K562 treated with DMSO at 1 percent for 12 hours (cell line): ENCODE measurements around the gene PPP6R1. TPM values are rescaled to one million over a fixed set of nuclear protein-coding genes. Genes with fewer than 3 reads are reported as not detected.

Experiments used
- total RNA-seq: library from RNA; unstranded; fragments of 300-600 nt; gene quantifications from 2 replicates; pipeline ENCODE4 v1.2.3, GENCODE V29; 2022; ENCODE audit not compliant: insufficient read depth

The PPP6R1 gene
- 46.2 and 90.6 TPM in 2 replicates for total RNA-seq

DNA sequence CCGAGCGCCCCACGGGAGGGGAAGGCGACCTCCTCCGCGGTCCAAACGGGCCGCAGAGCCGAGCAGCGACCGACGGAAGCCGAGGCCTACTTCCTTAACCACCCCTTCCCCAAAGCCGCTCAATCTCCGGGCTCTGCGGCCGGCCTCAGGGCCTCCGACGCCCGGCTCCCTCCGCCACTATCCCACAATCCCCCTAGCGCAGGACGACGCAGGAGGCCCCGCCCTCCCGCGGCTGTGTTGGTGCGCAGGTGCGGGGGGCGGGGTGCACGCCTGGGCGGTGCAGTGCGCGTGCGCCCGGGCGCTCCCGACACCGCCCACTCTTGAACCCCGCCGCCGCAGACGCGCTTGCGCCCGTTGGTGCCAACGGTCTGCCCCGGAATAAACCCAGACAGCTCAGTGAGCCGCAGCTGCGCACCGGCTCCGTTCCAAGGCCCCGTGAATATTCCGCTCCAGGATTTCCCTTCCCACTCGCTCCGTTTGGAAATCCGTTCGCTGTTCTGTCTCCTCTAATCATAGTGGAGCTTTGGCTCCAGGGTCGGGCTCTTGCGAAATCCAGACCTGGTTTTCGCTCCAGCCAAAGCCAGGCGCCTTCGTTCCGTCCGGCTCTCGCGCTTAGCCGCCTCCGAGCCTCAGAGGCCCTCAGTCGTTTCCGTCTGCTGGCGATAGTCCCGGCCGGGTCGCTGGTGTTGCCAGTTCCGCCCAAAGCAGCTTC lies at the start of gene PPP6R1:
TSS of gene PPP6R1 (minus strand) at position 190 of the 712 bp plus-strand sequence. CDS start 11,914 bp downstream, outside the sequence.

GRCh38 chr19:55283548-55284377 lies 24.9 kb upstream of the PPP6R1 start, which contains the start of gene BRSK1:
BRSK1 (plus strand) TSS chr19:55283997; CDS start chr19:55284443, 446 bp downstream.

GRCh38 chr19:55279770-55280643 lies 21.2 kb upstream of the PPP6R1 start, which contains the start of gene HSPBP1:
HSPBP1 (minus strand) TSS chr19:55280110; CDS start chr19:55279608, 502 bp downstream.

GRCh38 chr19:55228403-55229031 lies 30.3 kb downstream of the PPP6R1 start, which contains the start of gene TMEM86B:
TMEM86B (minus strand) TSS chr19:55228763; CDS start chr19:55228741, 22 bp downstream.

GRCh38 chr19:55208880-55209692 lies 49.7 kb downstream of the PPP6R1 start, which contains the start of gene PTPRH:
PTPRH (minus strand) TSS chr19:55209501; CDS start chr19:55209433, 68 bp downstream.

Other genes starting within 250 kb of the PPP6R1 start
- gene GP6, start 220.8 kb downstream of the PPP6R1 start, total RNA-seq: 0.97 and 1.4 TPM in 2 replicates
- 20.5 and 29.5 TPM in 2 replicates for gene RDH13, start 195.9 kb downstream of the PPP6R1 start, total RNA-seq
- 15.4 and 16.9 TPM in 2 replicates for gene EPS8L1, start 183.1 kb downstream of the PPP6R1 start, total RNA-seq
- 85.5 and 96.1 TPM in 2 replicates for gene PPP1R12C, start 141.4 kb downstream of the PPP6R1 start, total RNA-seq
- 273 and 285 TPM in 2 replicates for gene TNNT1, start 109.8 kb downstream of the PPP6R1 start, total RNA-seq
- 40.1 and 85.1 TPM in 2 replicates for gene TNNI3, start 101.3 kb downstream of the PPP6R1 start, total RNA-seq
- gene DNAAF3, start 92.4 kb downstream of the PPP6R1 start, total RNA-seq: 10.1 and 13.7 TPM in 2 replicates
- 1.7 and 2.5 TPM in 2 replicates for gene SYT5, start 78.7 kb downstream of the PPP6R1 start, total RNA-seq
- gene PTPRH, start 49.5 kb downstream of the PPP6R1 start, total RNA-seq: 21.5 and 35.6 TPM in 2 replicates
- 11.5 and 15.2 TPM in 2 replicates for gene TMEM86B, start 30.3 kb downstream of the PPP6R1 start, total RNA-seq
- 58.4 and 81.1 TPM in 2 replicates for gene HSPBP1, start 21.1 kb upstream of the PPP6R1 start, total RNA-seq
- gene BRSK1, start 25.0 kb upstream of the PPP6R1 start, total RNA-seq: 4.5 and 10.7 TPM in 2 replicates
- 2.9 and 5.4 TPM in 2 replicates for gene TMEM150B, start 66.3 kb upstream of the PPP6R1 start, total RNA-seq
- 51.9 and 64.6 TPM in 2 replicates for gene KMT5C, start 80.9 kb upstream of the PPP6R1 start, total RNA-seq
- gene COX6B2, start 95.7 kb upstream of the PPP6R1 start, total RNA-seq: 0.33 and 0.78 TPM in 2 replicates
- not detected in 2 replicates for gene GARIN5B, start 104.2 kb upstream of the PPP6R1 start, total RNA-seq
- gene IL11, start 111.4 kb upstream of the PPP6R1 start, total RNA-seq: not detected in 2 replicates
- gene TMEM190, start 117.8 kb upstream of the PPP6R1 start, total RNA-seq: not detected in 2 replicates
- gene TMEM238, start 125.3 kb upstream of the PPP6R1 start, total RNA-seq: 13.7 and 15.5 TPM in 2 replicates
- gene RPL28, start 126.9 kb upstream of the PPP6R1 start, total RNA-seq: 3,491 and 4,700 TPM in 2 replicates
- 348 and 598 TPM in 2 replicates for gene UBE2S, start 148.8 kb upstream of the PPP6R1 start, total RNA-seq
- gene SHISA7, start 184.3 kb upstream of the PPP6R1 start, total RNA-seq: 0.17 TPM in 1 of 2 replicates, not detected in the other
- 50.7 and 69.5 TPM in 2 replicates for gene ISOC2, start 202.6 kb upstream of the PPP6R1 start, total RNA-seq
- gene C19orf85, start 205.7 kb upstream of the PPP6R1 start, total RNA-seq: not detected in 2 replicates
- 6.1 and 15.4 TPM in 2 replicates for gene ZNF628, start 217.6 kb upstream of the PPP6R1 start, total RNA-seq
- gene NAT14, start 226.2 kb upstream of the PPP6R1 start, total RNA-seq: 25.8 and 60.9 TPM in 2 replicates
- 0.16 and 0.73 TPM in 2 replicates for gene SSC5D, start 229.4 kb upstream of the PPP6R1 start, total RNA-seq